Posterior vena cava (tissue), 2 donors: ENCODE measurements around the gene GLMN. TPM values are rescaled to one million over a fixed set of nuclear protein-coding genes. Genes with fewer than 3 reads are reported as not detected.
A peak's percentile ranks its signal among the peaks of the same experiment; 100 is the strongest.

ENCODE experiments used
- DNase-seq: peaks from one replicate; pipeline ENCODE4 v3.0.0-alpha.2; 2020; ENCODE audit warnings: low spot score
- intact Hi-C, 2 donors: fragments of 100-400 bp; cut with DNase I; formaldehyde crosslinking; loops; one replicate each; pipeline versions ENCODE4 v1.14.1 to v1.14.2; 2022 to 2023
- long read RNA-seq, 2 donors: library from polyadenylated mRNA; unstranded; transcript quantifications; one replicate each; pipeline ENCODE4 v2.0.0, GENCODE V29; 2020 to 2021
- total RNA-seq, 2 donors: library from RNA; stranded (reverse); fragmentation: NEBNext Ultra II Directional; extraction: Animal tissue kit (Norgen Biotek cat#: 25700); gene quantifications; one replicate each; pipeline ENCODE4 v1.2.1, GENCODE V29; 2021
- donor health status: DM: yes; HTN: yes; CAD: no.
- donor health status: DM: yes; HTN: yes; CAD: no.

GLMN gene
- 10 to 100 TPM in 1 of 2 donors, 1 to 10 TPM in 1; 9.0 to 10.3 TPM for total RNA-seq
- long read RNA-seq, donor 1, partial matches to known transcripts, result 3 of 8 reads
- long read RNA-seq, donor 1, other reads (novel, unspliced or antisense), result 4 of 8 reads
- long read RNA-seq, donor 2, transcript GLMN-201 (19 exons, 1,995 nt), result major isoform, 6 of 10 reads
- long read RNA-seq, donor 2, partial matches to known transcripts, result 0 of 10 reads
- long read RNA-seq, donor 2, other reads (novel, unspliced or antisense), result 4 of 10 reads

- intact Hi-C loops, result no loop called here
Measured at GRCh38 chr1:92298573-92299476, at the start of gene GLMN, which contains the start of gene RPAP2. GLMN (minus strand) TSS chr1:92298987; CDS start chr1:92297999, 988 bp downstream. RPAP2 (plus strand) TSS chr1:92299059; CDS start chr1:92299074, 15 bp downstream.

GRCh38 chr1:92346866-92347640, 48.3 kb upstream of the GLMN start:
- intact Hi-C loops, result no loop called here
- no peak for DNase-seq

More at GRCh38 chr1:92298573-92299476, at the start of gene GLMN, which contains the start of gene RPAP2:
- peak; percentile 92 for DNase-seq

DNA sequence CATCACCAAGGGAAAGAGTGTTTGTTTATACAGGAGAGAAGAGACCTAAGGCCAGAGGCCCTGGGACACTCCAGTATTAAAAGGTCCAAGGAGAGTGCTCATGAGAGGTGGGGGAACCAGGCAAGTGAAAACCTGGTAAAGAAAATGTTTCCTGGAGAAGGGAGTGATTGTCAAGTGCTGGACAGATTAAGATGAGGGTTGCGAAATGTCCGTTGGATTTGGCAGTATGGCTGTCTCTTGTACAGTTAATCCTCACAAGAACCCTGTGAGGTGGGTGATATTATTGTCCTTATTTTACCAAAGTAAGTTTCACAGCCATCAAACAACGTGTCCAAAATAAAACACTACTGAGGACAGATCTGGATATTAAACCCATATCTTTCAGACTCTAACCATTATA, 44.3 kb upstream of the GLMN start:
- DNase-seq, result no peak
- intact Hi-C loops, result no loop called here

GRCh38 chr1:92342401-92342800, 43.6 kb upstream of the GLMN start:
- DNase-seq, result no peak
- intact Hi-C loops, result no loop called here

DNA sequence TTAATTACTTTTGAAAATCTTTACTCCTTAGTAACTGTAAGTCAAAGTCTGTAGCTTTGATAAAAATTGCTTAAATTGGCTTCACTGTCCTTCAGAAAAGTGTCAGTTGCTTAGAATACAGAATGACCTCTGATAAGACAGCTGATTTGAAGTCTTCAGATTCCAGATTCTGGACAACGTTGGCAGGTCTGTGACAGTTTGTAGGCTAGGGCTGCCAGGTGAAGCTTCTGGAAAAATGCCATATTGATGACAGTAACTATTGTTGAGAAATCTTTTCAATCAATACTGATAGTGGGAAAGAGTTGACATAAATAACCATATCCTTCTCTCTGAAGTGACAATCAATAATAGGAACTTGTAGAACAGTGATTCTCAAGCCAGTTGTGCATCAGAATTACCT, 41.4 kb upstream of the GLMN start:
- DNase-seq, result no peak
- intact Hi-C loops, result no loop called here

DNA sequence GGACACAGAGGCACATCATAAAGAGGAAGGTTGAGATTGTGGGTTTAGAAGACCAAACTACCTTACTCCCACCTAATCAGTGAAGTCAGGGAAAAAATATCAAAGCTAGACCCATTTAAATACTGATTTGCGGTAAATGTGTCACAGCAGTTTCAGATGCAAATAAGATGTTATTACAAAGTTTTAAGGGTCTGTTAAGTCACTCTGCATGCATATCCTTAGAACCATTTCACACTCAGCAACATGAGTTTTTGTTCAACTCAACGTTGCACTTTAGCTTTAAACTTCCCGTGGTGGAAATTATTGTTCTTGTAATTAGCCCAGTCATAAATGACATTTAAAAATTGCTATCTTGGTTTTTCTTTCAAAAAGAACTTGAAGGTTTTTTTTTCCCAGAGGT, 34.9 kb upstream of the GLMN start:
- intact Hi-C loops, result no loop called here

DNA sequence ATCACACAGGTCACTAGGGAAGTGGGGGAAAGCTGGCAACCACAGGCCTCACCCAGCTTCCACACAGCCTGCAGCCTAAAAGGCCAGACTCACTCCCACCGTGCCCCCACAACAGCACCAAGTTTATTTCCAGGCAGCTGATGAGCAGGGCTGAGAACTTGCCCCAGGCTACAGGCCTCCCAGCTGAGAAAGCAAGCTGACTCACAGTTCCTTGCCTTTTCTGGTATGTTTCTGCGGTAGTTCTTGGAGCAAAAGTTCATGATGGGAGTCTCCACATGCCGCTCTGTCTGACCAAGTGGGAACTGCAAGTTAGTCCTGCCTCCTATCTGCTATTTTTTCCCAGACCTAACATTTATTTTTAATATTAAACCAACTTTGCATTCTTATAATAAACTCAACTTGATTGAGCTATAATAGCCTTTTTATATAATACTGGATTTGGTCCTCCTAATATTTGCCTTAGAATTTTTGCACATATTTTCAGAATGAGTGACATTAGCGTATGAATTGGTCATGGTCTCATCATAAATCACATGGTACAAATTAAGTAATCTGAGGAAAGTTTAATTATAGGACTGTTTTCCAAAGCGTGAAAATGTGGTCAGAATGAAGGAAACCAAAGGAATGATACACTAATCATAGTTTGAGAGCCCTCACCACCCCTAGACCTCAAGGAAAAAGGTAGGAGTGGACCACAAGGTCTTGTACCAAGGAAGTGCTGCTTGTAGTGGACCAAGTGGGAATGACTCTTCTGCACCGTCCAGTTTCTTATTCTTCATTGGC, 30.8 kb upstream of the GLMN start:
- DNase-seq, result no peak

More for the DNA sequence above, 34.9 kb upstream of the GLMN start:
- no peak for DNase-seq

DNA sequence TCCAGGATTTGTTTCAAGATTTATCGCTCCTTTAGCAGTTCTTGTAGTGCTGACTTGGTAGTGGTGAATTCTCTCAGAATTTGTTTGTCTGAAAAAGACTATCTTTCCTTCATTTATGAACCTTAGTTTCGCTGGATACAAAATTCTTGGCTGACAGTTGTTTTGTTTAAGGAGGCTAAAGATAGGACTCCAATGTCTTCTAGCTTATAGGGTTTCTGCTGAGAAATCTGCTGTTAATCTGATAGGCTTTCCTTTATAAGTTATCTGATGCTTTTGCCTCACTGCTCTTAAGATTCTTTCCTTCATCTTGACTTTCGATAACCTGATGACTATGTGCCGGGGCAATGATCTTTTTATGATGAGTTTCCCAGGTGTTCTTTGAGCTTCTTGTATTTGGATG, 29.0 kb upstream of the GLMN start:
- intact Hi-C loops, result no loop called here
- DNase-seq, result no peak

More for the DNA sequence above, 30.8 kb upstream of the GLMN start:
- intact Hi-C loops, result no loop called here

DNA sequence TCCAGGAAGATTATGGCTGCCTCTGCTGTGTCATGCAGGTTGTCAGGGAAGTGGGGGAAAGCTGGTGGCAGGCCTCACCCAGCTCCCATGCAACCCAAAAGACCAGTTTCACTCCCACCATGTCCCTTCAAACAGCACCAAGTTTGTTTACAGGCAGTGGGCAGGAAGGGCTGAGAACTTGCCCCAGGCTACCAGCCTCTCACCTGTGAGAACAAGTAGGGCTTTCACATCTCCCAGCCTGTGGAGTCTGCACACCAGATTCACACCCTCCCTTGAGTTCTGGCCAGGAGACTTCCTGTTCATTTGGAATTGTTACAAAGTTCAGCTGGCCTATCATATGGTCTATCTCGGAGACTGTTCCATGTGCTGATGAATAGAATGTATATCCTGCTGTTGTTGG, 27.9 kb upstream of the GLMN start:
- intact Hi-C loops, result no loop called here

DNA sequence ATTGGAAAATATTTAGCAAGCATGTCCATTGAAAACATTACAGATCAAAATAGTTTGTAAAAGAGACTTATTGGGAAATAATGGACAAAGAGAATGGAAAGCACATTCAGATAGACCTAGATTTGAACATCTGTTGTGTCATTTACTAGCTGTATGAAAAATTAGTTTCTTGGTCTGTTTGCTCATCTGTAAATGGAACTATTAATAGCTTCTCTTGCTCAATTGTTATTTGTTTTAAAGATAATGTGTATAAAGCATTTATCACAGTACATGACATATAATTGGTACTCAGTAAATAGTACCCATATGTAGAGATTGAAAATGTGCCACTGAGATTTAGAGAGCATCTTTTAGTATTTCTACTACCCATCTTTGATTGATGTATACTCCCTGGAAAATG, 26.0 kb upstream of the GLMN start:
- intact Hi-C loops, result no loop called here
- DNase-seq, result no peak

More for the DNA sequence above, 27.9 kb upstream of the GLMN start:
- DNase-seq, result no peak

GRCh38 chr1:92323473-92324453, 25.0 kb upstream of the GLMN start:
- intact Hi-C loops, result no loop called here
- DNase-seq, result no peak

GRCh38 chr1:92317836-92318493, 19.2 kb upstream of the GLMN start:
- intact Hi-C loops, result no loop called here
- DNase-seq, result no peak

GRCh38 chr1:92315766-92316599, 17.2 kb upstream of the GLMN start:
- intact Hi-C loops, result no loop called here
- DNase-seq, result no peak

DNA sequence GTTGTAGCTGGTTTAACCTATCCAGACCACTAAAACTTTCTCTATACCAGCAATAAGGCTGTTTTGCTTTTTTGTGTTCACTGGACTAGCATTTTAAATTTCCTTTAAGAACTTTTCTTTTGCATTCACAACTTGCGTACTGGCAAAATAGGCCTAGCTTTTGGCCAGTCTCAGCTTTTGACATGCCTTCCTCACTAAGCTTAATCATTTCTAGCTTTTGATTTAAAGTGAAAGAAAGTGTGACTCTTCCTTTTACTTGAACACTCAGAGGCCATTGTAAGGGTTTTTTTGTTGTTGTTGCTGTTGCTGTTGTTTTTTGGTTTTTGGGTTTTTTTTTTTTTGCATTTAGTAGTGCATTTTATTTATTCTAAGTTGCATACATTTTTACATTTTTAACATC, 15.2 kb upstream of the GLMN start:
- no peak for DNase-seq
- intact Hi-C loops, result no loop called here

DNA sequence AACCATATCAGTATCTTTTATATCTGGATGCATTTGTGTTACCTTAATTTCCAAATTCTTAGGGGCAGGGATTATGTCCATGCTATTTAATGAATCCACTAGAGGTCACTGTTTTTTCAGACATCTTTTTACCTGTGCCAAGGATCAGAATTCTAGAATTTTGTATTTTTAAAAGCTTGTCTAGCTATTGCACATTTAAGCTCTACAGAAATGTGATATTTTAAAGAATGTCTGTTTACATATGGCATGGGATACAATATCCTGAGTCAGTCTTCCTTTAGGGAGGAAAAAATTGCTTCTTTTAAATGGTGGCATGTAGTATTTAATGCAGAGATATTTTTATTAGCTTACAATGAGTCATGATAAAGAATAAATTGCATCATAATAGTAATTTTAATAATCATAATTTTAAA, 11.4 kb upstream of the GLMN start:
- intact Hi-C loops, result no loop called here
- no peak for DNase-seq

- DNase-seq, result no peak
- intact Hi-C loops, result no loop called here
Measured at GRCh38 chr1:92307980-92308379, 9.2 kb upstream of the GLMN start.
